GM13976 (cell line): ENCODE results near the gene ASCL2.

Experiments
- DNase-seq: peaks from one replicate; pipeline ENCODE4 v3.0.0; 2012; ENCODE audit warnings: low spot score
- in situ Hi-C: fragments of 300-500 bp; cut with MboI; formaldehyde crosslinking; loops from one replicate; pipeline ENCODE4 v1.12.0; 2022; ENCODE audit warnings: low sequenced_read_pairs, mixed read lengths, inconsistent platforms; ENCODE audit not compliant: unreplicated experiment
- TF ChIP-seq, protein P1 (sequence below): IDR thresholded peaks from 2 replicates; pipeline ENCODE4 v1.5.1; 2012; ENCODE audit warnings: borderline replicate concordance, mild to moderate bottlenecking; ENCODE audit not compliant: insufficient read depth; ENCODE audit errors: extremely low read depth, missing control alignments, control extremely low read depth

Gene ASCL2

DNA sequence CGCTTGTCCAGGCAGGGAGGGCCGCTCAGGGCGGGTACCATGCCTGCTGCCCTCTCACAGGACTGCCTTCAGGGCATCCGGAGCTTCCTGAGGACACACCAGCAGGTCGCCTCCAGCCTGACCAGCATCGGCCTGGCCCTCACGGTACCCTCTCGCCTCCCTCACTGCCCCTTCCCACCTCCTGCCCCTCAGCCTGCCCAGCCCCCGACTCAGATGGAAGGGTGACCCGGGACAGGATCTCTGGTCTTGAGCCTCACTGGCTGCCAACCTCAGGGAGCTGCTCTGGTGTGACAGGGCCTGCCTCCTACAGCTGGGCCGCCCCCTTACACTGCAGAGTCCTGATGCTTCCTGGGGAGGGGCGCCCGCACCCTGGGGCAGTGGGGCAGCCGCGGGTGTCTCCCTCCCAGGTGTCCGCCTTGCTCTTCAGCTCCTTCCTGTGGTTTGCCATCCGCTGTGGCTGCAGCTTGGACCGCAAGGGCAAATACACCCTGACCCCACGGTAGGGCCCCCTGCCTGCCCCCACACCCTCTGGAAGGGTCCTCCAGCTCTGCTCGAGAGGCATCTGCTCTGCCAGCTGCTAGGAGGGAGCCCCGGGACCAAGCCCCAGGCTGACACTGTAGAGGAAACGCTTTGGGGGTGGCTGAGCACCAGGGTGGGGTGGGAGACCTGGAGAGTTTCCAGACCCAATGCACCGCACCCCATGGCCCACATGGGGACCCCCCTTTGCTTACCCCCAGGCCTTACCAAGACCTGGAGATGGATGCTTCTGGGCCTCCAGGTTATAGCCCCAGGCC lies 46.0 kb upstream of the ASCL2 start:
- TF ChIP-seq, protein P1, sequence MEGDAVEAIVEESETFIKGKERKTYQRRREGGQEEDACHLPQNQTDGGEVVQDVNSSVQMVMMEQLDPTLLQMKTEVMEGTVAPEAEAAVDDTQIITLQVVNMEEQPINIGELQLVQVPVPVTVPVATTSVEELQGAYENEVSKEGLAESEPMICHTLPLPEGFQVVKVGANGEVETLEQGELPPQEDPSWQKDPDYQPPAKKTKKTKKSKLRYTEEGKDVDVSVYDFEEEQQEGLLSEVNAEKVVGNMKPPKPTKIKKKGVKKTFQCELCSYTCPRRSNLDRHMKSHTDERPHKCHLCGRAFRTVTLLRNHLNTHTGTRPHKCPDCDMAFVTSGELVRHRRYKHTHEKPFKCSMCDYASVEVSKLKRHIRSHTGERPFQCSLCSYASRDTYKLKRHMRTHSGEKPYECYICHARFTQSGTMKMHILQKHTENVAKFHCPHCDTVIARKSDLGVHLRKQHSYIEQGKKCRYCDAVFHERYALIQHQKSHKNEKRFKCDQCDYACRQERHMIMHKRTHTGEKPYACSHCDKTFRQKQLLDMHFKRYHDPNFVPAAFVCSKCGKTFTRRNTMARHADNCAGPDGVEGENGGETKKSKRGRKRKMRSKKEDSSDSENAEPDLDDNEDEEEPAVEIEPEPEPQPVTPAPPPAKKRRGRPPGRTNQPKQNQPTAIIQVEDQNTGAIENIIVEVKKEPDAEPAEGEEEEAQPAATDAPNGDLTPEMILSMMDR, result no peak
- in situ Hi-C loops, result loop anchor here (10.0 kb wide), 1 partner anchor 98 kb away; no protein-coding TSS in a partner anchor

DNA sequence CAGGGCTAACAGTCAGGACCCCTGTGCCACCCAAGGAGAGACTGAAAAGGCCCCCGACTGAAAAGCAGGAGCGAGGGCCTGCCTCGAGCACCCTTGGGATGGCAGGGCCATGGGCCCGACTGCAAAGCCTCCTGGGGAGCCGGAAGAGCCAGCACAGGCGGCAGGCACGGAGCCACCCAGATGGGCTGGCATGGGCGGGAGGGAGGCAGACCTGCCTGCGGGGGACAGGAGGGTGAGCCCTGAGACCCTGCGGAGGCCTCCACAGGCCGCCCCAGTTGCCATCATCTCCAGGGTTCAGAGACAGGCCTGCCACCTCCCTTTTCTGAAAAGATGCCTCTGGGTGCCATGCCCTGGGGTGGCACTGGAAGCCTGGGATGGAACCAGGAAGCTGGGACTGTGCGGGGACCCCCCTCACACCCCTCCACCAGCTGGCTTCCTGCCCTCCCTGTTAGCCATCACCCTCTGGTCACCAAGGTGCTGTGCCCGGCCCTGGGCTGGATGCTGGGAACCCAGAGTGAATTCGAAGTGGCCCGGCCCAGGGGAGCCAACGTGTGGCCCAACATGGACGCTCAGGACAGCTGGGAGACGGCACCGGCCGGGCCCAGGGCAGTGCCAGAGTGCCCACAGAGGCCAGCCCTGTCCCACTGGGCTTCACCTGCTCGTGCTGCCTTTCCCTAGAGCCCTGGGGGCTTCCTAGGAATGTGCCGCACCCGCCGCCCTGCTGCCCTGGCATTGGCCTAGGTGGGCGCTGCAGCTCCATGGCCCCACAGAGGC lies 45.2 kb upstream of the ASCL2 start:
- TF ChIP-seq, protein P1, result no peak
- DNase-seq, result no peak
- in situ Hi-C loops, result loop anchor here (10.0 kb wide), 1 partner anchor 99 kb away; no protein-coding TSS in a partner anchor

More for the DNA sequence above, 46.0 kb upstream of the ASCL2 start:
- DNase-seq, result no peak

DNA sequence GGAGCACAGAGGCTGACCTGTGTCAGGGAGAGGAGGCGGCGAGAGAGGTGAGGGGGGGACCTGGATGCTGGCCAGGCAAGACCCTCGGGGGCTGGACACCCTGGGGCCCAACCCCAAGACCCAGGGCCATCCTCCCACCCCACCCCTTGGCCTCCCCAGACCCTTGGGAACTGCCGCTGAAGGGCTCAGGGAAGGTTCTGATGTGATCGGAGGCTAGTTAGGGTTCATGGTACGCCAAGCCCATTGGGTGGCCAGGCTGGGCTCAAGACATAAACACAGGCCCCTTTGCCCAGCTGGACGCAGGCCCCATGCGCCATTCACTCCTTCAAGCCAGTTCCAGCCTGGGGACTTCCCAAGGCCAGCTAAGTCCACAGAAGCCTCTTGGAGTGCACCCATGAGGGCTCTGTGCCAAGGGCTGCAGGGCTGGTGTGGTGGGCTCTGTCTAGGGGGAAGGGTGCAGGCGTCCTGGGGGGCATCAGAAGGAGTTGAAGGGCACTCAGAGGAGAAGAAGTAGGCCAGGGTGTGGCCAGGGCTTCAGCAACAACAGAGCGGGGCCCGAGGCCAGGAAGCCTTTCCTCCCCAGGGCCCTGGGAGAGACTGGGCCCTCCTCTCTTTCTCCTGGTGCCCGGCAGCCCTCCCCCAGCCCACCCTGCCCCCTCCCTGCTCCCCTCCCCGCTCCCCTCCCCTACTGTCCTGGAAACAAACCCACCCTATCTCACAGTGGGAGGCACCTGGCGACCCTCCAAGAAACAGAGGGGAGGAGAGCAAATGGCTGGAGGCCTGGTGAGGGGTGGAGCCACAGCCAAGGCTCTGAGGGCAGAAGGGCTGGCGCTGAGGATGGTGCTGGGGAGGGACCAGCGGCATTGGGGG lies 44.4 kb upstream of the ASCL2 start:
- in situ Hi-C loops, result loop anchor here (10.0 kb wide), 1 partner anchor 100 kb away; no protein-coding TSS in a partner anchor
- DNase-seq, result no peak
- TF ChIP-seq, protein P1, result no peak

DNA sequence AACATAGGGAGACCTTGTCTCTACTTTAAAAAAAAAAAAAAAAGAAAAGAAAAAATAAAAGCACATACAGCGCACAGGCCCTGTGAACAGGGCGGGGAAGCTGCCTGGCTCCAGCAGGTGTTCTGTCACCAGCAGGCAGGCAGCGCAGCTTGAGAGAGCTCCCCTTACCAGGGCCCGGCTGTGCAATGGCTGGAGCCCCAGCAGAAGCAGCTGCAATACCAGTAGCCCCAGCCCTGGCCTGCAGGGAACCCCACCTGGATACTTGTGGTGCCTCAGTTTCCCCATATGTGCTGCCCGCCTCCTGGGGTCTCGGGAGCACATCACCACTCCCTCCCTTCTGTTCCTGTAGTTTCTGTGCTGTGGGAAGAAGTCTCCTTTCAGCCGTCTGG lies 43.7 kb upstream of the ASCL2 start:
- in situ Hi-C loops, result loop anchor here (10.0 kb wide), 1 partner anchor 101 kb away; no protein-coding TSS in a partner anchor
- TF ChIP-seq, protein P1, result no peak
- DNase-seq, result no peak

DNA sequence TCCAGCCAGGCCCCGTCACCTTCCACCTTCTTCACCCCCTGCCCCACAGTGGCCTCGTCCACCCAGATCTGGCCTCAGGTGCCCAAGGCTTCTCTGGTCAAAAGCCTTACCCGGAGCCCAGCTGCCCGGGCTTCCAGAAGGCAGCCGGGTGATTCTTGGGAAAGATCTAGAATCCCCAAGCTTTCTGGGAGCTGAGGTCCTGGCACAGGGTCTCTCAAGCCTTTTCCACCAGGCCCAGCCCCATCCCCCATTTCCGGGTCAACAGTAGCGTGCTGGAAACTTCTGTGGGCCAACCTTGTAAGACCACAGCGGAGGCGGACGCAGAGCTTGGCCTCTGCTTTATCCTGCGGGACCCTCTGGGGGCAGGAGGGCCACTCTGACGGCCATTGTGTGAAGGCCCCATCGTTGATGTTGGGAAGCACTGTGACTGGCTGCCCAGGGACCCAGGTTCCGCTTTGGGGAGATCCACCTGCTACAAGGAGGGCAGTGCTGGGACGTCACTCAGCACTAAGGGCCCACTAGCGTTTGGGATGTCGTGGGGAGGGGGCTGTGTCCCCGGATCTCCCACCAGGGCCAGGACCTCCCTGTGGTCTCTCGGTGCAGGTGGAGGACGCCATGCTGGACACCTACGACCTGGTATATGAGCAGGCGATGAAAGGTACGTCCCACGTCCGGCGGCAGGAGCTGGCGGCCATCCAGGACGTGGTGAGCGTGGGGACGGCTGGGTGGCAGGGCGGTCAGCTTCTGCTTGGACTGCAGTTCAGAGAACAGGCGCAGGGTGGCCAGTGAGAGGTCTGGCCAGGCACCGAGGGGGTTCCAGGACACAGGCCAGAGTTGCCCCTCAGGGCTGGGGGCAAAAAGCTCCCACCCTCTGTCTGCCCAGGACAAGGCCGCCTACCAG lies 42.9 kb upstream of the ASCL2 start:
- in situ Hi-C loops, result loop anchor here (10.0 kb wide), 1 partner anchor 102 kb away; no protein-coding TSS in a partner anchor

More for the DNA sequence above, 42.9 kb upstream of the ASCL2 start:
- DNase-seq, result no peak
- TF ChIP-seq, protein P1, result no peak
